Pancreas (tissue), 10 donors: ENCODE results near the gene RNF167. TPM values are rescaled to one million over a fixed set of nuclear protein-coding genes. Genes with fewer than 3 reads are reported as not detected.

ENCODE experiments used
- ATAC-seq, 4 donors: fragments of 200-7000 bp; cut with Tn5 transposase; one replicate each; pipeline versions ENCODE4 v1.8.0 to v1.9.1; 2020; ENCODE audit warnings: mild to moderate bottlenecking in 4 of 4, moderate library complexity in 4 of 4
- DNase-seq, 6 donors: peaks; one replicate each; pipeline ENCODE4 v3.0.0-alpha.2; 2020
- FAIRE-seq: peaks from 2 replicates; lab custom pipeline; 2012; peaks lifted over from hg19 to GRCh38; lab: Jason Lieb, UNC
- H3K27ac ChIP-seq, 4 donors: fragments of 200-600 bp; sonication (generic); 1 replicate in 3 of 4; 2 replicates in 1 of 4; pipeline versions ENCODE4 v1.5.0 to v1.8.0; 2020
- H3K27me3 ChIP-seq, 4 donors: fragments of 200-600 bp; one replicate each; pipeline ENCODE4 v1.8.0; 2021
- H3K36me3 ChIP-seq, 3 donors: fragments of 200-600 bp; sonication (generic) in 1 of 3; one replicate each; pipeline versions ENCODE4 v1.5.0 to v1.8.0; 2020 to 2021
- H3K4me1 ChIP-seq, 3 donors: fragments of 200-600 bp; one replicate each; pipeline ENCODE4 v1.8.0; 2021
- H3K4me3 ChIP-seq, 4 donors: fragments of 200-600 bp; sonication (generic) in 2 of 4; one replicate each; pipeline versions ENCODE4 v1.5.0 to v1.8.0; 2020 to 2021
- H3K9me3 ChIP-seq, 4 donors: fragments of 200-600 bp; one replicate each; pipeline ENCODE4 v1.8.0; 2021
- CTCF ChIP-seq, 4 donors: fragments of 200-600 bp; sonication (generic) in 3 of 4; IDR thresholded peaks; one replicate each; pipeline versions ENCODE4 v1.5.0 to v1.8.0; 2021; ENCODE audit warnings: antibody characterized with exemption in 4 of 4
- WGBS, 2 donors: extraction: QIAGEN DNeasy Blood & Tissue Kit; methylation state at CpG; one replicate each; pipeline ENCODE4 v1.1.7; 2013; 5-methylcytosine and 5-hydroxymethylcytosine counted together
- intact Hi-C, 3 donors: fragments of 100-400 bp; cut with DNase I; formaldehyde crosslinking; loops; one replicate each; pipeline versions ENCODE4 v1.11.1 to v1.14.2; 2022
- polyA plus RNA-seq, 2 donors: library from polyadenylated mRNA; stranded (reverse); fragments of 200-250 nt; gene quantifications; one replicate each; pipeline ENCODE4 v1.2.3, GENCODE V29; 2013
- total RNA-seq, 6 donors: library from RNA; stranded (reverse); fragmentation: NEBNext Ultra II Directional in 4 of 6; extraction: Animal tissue kit (Norgen Biotek cat#: 25700) in 4 of 6; gene quantifications; one replicate each; pipeline versions ENCODE4 v1.2.1 to v1.2.4, GENCODE V29; 2021 to 2023
- donor health status: healthy with polysubstance abuse.
- donor health status: DM: no; HTN: no; CAD: no; lungs with moderate emphysema.
- donor health status: DM: no; HTN: no; CAD: no.
- donor health status: control.
- donor health status: control.
- donor health status: Bipolar disorder and iron deficiency.
- donor health status: DM: yes; HTN: yes; CAD: no.
- donor health status: DM: no; HTN: no; CAD: no.
- donor health status: DM: no; HTN: no; CAD: no.
- donor health status: DM: yes; HTN: yes; CAD: no.

RNF167 gene
- total and polyA plus RNA-seq, 8 donors: 40.8 to 118 (median 53.0) TPM

- Histone ChIP-seq H3K4me1 (no peaks in the 10 kb centered on the region), H3K4me3 (no peak overlapping the region), H3K27me3 (no peaks in the 10 kb centered on the region), H3K9me3 (no peaks in the 10 kb centered on the region), H3K27ac (no peak overlapping the region), H3K36me3 (no peaks in the 10 kb centered on the region)
- no peak for ATAC-seq
- no peak for FAIRE-seq
- WGBS, 2 donors: 94 to 96% methylated on average over 18 of the region's 18 CpGs
- peak in 1 of 6 donors; percentile 3 for DNase-seq
- TF ChIP-seq CTCF (IDR thresholded peaks at IDR 0.05): no peak
- intact Hi-C loops: no loop called here
These were observed 11.2 kb upstream of the RNF167 start for GRCh38 chr17:4928881-4929280.

DNA sequence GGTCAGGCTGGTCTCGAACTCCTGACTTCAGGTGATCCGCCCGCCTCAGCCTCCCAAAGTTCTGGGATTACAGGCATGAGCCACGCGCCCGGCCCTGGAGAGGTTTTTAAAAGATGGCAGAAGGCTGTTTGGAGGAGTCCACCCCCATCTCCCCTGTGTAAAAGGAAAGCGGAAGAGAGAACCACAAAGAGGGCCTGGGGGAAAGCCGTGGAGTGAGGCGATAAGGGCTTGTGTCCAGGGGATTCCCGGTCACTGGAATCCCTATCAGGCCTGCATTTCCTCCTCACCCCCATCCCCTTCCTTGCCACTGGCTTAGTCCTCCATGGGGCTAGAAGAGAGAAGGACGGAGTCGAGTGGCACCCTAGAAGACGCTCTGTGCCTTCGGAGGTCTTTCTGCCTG is 8.1 kb upstream of the RNF167 start, which contains the start of gene GP1BA:
Gene GP1BA, plus strand, starts transcription at position 315 of the 400 bp plus-strand sequence. CDS start 328 bp downstream, outside the sequence.
- ATAC-seq: peak in 1 of 4 donors; percentile 38

GRCh38 chr17:4932756-4933155 is 7.3 kb upstream of the RNF167 start:
- Histone ChIP-seq H3K36me3 (peaks cover 0 to 6% (median 5%) of the 10 kb centered on the region in 3 donors), H3K4me3 (no peak overlapping the region), H3K27ac (no peak overlapping the region), H3K9me3 (no peaks in the 10 kb centered on the region), H3K4me1 (peaks cover 0 to 3% (median 0%) of the 10 kb centered on the region in 3 donors), H3K27me3 (no peaks in the 10 kb centered on the region)
- no peak for TF ChIP-seq CTCF (IDR thresholded peaks at IDR 0.05)
- no peak for FAIRE-seq
- intact Hi-C loops: loop anchor here in 1 of 3 donors (10.0 kb wide), 1 partner anchor 52 kb away; the partner anchor contains the start of gene CAMTA2
- WGBS, 2 donors: 82 to 83% methylated on average over 12 of the region's 12 CpGs
- no peak for ATAC-seq
- DNase-seq: peak in 1 of 6 donors; percentile 40

More for the DNA sequence above, 8.1 kb upstream of the RNF167 start, which contains the start of gene GP1BA:
- Histone ChIP-seq H3K27me3 (no peaks in the 10 kb centered on the region), H3K4me1 (peaks cover 0 to 3% (median 0%) of the 10 kb centered on the region in 3 donors), H3K4me3 (no peak within 1 kb of the TSS), H3K27ac (no peak within 1 kb of the TSS), H3K9me3 (no peaks in the 10 kb centered on the region), H3K36me3 (no peaks in the 10 kb centered on the region)
- 81 to 82% methylated on average over 13 to 14 of the region's 14 CpGs for WGBS, 2 donors
- peak in 1 of 6 donors; percentile 1 for DNase-seq
- intact Hi-C loops: loop anchor here in 1 of 3 donors (10.0 kb wide), 1 partner anchor 53 kb away; the partner anchor contains the start of gene CAMTA2
- FAIRE-seq: no peak
- no peak for TF ChIP-seq CTCF (IDR thresholded peaks at IDR 0.05)

- 64 to 79% methylated on average over 15 to 16 of the region's 16 CpGs for WGBS, 2 donors
- Histone ChIP-seq H3K9me3 (no peaks in the 10 kb centered on the region), H3K27ac (no peak overlapping the region), H3K4me3 (no peak overlapping the region), H3K36me3 (peaks cover 0 to 7% (median 6%) of the 10 kb centered on the region in 3 donors), H3K4me1 (peaks cover 0 to 6% (median 2%) of the 10 kb centered on the region in 3 donors), H3K27me3 (no peaks in the 10 kb centered on the region)
- no peak for TF ChIP-seq CTCF (IDR thresholded peaks at IDR 0.05)
- no peak for DNase-seq
- intact Hi-C loops: loop anchor here in 1 of 3 donors (10.0 kb wide), 1 partner anchor 51 kb away; the partner anchor contains the start of gene CAMTA2
- FAIRE-seq: no peak
- no peak for ATAC-seq
These were observed 6.4 kb upstream of the RNF167 start for GRCh38 chr17:4933646-4934045.
